Calu3 (cell line): Measurements from ENCODE around the gene ASB4. TPM values are rescaled to one million over a fixed set of nuclear protein-coding genes. Genes with fewer than 3 reads are reported as not detected.
"Not testable (repeated sequence)": the region's sequence is repeated elsewhere in the genome, so short reads cannot be mapped to it uniquely, and the experiment has no call there.

Experiments
- BruUV-seq: library from RNA; stranded (reverse); fragments of 400-500 nt; replicated peaks from 2 replicates; lab custom pipeline; 2021; lab: Mats Ljungman, UMichigan
- CTCF ChIA-PET: fragments of 300-600 bp; sonication (Branson Sonifier 250); formaldehyde crosslinking; loops from one replicate; lab custom pipeline; 2022; ENCODE audit warnings: antibody characterized with exemption; lab: Charles Lee
- DNase-seq: peaks from one replicate; pipeline ENCODE4 v3.0.0; 2022
- H3K27ac Mint-ChIP-seq: one replicate; pipeline ENCODE4 v1.8.0; 2022; ENCODE audit warnings: mixed read lengths; ENCODE audit not compliant: unreplicated experiment
- H3K27me3 Mint-ChIP-seq: one replicate; pipeline ENCODE4 v1.8.0; 2022; ENCODE audit warnings: mixed read lengths; ENCODE audit not compliant: unreplicated experiment
- H3K36me3 Mint-ChIP-seq: one replicate; pipeline ENCODE4 v1.8.0; 2022; ENCODE audit warnings: mild to moderate bottlenecking, moderate library complexity, mixed read lengths; ENCODE audit not compliant: insufficient read depth, unreplicated experiment
- H3K4me1 Mint-ChIP-seq: one replicate; pipeline ENCODE4 v1.8.0; 2022; ENCODE audit warnings: mild to moderate bottlenecking, low read depth, mixed read lengths; ENCODE audit not compliant: unreplicated experiment
- H3K4me3 Mint-ChIP-seq: one replicate; pipeline ENCODE4 v1.8.0; 2022; ENCODE audit warnings: mild to moderate bottlenecking, low read depth, moderate library complexity, mixed read lengths; ENCODE audit not compliant: unreplicated experiment
- H3K9me3 Mint-ChIP-seq: one replicate; pipeline ENCODE4 v1.8.0; 2022; ENCODE audit warnings: low read depth, mixed read lengths; ENCODE audit not compliant: unreplicated experiment
- intact Hi-C: fragments of 100-400 bp; cut with micrococcal nuclease; formaldehyde crosslinking; loops from one replicate; pipeline ENCODE4 v1.10.0; 2022; ENCODE audit not compliant: unreplicated experiment
- total RNA-seq: library from RNA; stranded (reverse); gene quantifications from 2 replicates; pipeline ENCODE4 v1.2.3, GENCODE V29; 2022
- TF ChIP-seq, protein P1 (sequence below): fragments of 200-600 bp; IDR thresholded peaks from one replicate; pipeline ENCODE4 v1.8.0; 2022; ENCODE audit warnings: antibody characterized with exemption; ENCODE audit not compliant: unreplicated experiment

ASB4 gene
- total RNA-seq, 1 experiment from 2014 or later: 0.47 TPM

DNA sequence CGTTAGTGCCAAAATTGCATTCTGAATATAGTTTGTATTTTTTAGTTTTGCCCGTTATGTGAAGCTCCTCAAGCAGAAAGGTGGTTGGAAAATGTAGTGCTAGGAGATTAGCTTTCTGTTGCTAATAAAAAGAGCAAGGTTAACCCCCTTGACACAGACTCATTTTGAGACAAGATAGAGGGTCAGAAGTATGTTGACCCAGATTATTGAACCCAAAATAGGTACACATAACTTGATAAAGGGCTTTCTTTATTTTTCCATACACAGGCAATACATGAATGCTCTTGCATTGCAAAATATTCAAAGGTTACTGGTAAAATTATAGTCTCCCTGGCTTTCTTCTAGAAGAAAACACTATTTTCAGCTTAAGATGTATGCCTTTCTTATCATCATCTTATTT lies 40.9 kb upstream of the ASB4 start:
- no peak overlapping the region for H3K27ac Mint-ChIP-seq
- no peak overlapping the region for H3K4me3 Mint-ChIP-seq
- TF ChIP-seq, protein P1, sequence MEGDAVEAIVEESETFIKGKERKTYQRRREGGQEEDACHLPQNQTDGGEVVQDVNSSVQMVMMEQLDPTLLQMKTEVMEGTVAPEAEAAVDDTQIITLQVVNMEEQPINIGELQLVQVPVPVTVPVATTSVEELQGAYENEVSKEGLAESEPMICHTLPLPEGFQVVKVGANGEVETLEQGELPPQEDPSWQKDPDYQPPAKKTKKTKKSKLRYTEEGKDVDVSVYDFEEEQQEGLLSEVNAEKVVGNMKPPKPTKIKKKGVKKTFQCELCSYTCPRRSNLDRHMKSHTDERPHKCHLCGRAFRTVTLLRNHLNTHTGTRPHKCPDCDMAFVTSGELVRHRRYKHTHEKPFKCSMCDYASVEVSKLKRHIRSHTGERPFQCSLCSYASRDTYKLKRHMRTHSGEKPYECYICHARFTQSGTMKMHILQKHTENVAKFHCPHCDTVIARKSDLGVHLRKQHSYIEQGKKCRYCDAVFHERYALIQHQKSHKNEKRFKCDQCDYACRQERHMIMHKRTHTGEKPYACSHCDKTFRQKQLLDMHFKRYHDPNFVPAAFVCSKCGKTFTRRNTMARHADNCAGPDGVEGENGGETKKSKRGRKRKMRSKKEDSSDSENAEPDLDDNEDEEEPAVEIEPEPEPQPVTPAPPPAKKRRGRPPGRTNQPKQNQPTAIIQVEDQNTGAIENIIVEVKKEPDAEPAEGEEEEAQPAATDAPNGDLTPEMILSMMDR: no peak
- no peak for DNase-seq
- CTCF ChIA-PET: no interaction called here
- intact Hi-C loops: no loop called here
- no peaks in the 10 kb centered on the region for H3K9me3 Mint-ChIP-seq
- no TSS peak for BruUV-seq
- H3K4me1 Mint-ChIP-seq: peaks cover 24% of the 10 kb centered on the region
- no peaks in the 10 kb centered on the region for H3K27me3 Mint-ChIP-seq
- H3K36me3 Mint-ChIP-seq: no peaks in the 10 kb centered on the region

DNA sequence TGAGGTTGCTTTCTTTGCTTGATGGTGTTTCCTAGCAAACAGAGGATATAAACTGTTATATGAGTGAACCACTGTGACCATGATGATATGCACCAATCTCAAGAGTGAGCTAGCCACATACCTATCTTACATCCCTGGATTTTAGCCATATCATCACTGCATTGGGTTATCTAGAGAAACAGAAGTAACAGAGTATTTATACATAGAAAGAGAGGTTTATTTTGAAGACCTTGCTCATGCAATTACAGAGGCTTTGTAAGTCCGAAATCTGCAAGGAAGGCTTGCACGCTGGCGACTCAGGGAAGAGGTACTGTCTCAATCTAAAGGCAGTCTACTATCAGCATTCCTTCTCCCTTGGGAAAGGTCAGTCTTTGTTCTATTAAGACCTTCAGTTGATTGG lies 39.1 kb upstream of the ASB4 start:
- Mint-ChIP-seq H3K36me3 (no peaks in the 10 kb centered on the region), H3K27ac (no peak overlapping the region), H3K27me3 (no peaks in the 10 kb centered on the region), H3K4me1 (peaks cover 9% of the 10 kb centered on the region), H3K4me3 (no peak overlapping the region), H3K9me3 (no peaks in the 10 kb centered on the region)
- no peak for DNase-seq
- no TSS peak for BruUV-seq
- intact Hi-C loops: no loop called here
- CTCF ChIA-PET: no interaction called here
- TF ChIP-seq, protein P1: no peak

DNA sequence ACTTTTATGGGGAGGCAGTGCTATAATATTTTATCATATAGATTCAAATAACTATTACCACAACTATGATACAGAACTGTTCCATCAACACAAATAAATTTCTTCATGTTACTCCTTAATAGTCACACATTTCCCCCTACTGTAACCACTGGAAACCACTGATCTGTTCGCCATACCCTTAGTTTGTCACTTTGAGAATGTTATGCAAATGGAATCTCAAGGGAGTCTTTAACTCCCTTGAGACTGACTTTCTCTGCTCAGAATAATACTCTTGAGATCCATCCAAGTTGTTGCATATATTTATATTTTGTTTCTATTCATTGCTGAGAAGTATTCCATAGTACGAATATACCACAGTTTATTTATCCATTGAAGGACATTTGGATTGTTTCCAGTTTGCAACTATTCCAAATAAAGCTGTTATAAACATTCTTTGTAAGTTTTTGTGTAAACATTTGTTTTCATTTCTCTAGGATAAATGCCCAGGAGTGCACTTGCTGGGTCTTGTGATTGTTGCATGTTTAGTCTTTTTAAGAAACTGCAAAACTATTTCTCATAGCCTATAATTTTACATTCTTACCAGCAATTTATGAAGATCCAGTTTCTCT lies 31.2 kb upstream of the ASB4 start:
- no peaks in the 10 kb centered on the region for H3K36me3 Mint-ChIP-seq
- TF ChIP-seq, protein P1: no peak
- H3K9me3 Mint-ChIP-seq: no peaks in the 10 kb centered on the region
- H3K27me3 Mint-ChIP-seq: no peaks in the 10 kb centered on the region
- H3K4me3 Mint-ChIP-seq: no peak overlapping the region
- no peak for DNase-seq
- no peak overlapping the region for H3K27ac Mint-ChIP-seq
- CTCF ChIA-PET: no interaction called here
- no peaks in the 10 kb centered on the region for H3K4me1 Mint-ChIP-seq
- no TSS peak for BruUV-seq
- intact Hi-C loops: no loop called here

DNA sequence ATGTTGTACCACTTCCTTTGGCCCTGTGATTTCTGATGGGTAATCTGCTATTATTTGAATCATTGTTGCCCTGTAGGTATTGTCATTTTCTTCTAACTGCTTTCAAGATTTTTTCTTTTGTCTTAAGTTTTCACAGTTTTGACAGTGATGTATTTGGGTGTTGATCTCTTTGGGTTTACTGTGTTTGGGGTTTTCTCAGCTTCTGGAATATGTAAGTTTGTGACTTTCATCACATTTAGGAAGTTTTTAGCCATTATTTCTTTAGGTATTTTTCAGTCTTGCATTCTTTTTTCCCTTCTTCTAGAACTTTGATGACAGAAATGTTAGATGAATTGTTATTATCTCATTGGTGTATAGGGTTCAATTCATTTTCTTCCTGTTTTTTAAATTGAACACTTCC lies 27.8 kb upstream of the ASB4 start:
- TF ChIP-seq, protein P1: no peak
- CTCF ChIA-PET: no interaction called here
- intact Hi-C loops: no loop called here

DNA sequence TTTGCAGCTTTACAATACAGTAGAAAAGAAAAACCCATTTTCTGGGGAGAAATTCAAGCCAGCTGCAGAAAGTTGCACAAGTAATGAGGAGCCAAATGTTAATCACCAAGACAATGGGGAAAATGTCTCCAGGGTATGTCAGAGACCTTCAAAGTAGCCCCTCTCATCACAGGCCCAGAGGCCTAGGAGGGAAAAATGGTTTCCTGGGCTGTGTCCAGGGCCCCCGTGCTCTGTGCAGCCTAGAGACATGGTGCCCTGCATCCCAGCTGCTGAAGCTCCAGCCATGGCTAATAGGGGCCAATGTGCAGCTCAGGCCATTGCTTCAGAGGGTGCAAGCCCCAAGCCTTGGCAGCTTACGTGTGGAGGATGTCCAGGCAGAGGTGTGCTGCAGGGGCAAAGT lies 25.1 kb upstream of the ASB4 start:
- CTCF ChIA-PET, H3K4me3 Mint-ChIP-seq, H3K36me3 Mint-ChIP-seq, H3K4me1 Mint-ChIP-seq, intact Hi-C loops, DNase-seq, H3K27ac Mint-ChIP-seq, H3K9me3 Mint-ChIP-seq, BruUV-seq, H3K27me3 Mint-ChIP-seq: not testable (repeated sequence)

More for the DNA sequence above, 27.8 kb upstream of the ASB4 start:
- Mint-ChIP-seq H3K4me3 (no peak overlapping the region), H3K27ac (no peak overlapping the region), H3K9me3 (peaks cover 2% of the 10 kb centered on the region), H3K4me1 (no peaks in the 10 kb centered on the region), H3K36me3 (no peaks in the 10 kb centered on the region), H3K27me3 (no peaks in the 10 kb centered on the region)
- DNase-seq: no peak
- BruUV-seq: no TSS peak
